K562 (cell line): Measurements from ENCODE around the gene PRDX3. TPM values are rescaled to one million over a fixed set of nuclear protein-coding genes. Genes with fewer than 3 reads are reported as not detected.

Source experiments
- RAD21 ChIP-seq, 2 experiments: fragments of 250-450 bp in 1 of 2; fragments of 450-650 bp in 1 of 2; sonication (Bioruptor Pico) in 1 of 2; formaldehyde crosslinking in 1 of 2; IDR thresholded peaks in 1 of 2; conservative IDR thresholded peaks in 1 of 2; 2 replicates each; pipeline versions ENCODE4 v1.4.0 to v1.8.0; 2020 to 2022; ENCODE audit warnings: mild to moderate bottlenecking in 2 of 2, moderate library complexity in 1 of 2
- polyA plus RNA-seq, 8 experiments: library from polyadenylated mRNA; depleted of rRNA in 4 of 8; stranded (reverse) in 5 of 8; unstranded in 3 of 8; fragments of >200 nt; fragmentation: Nextera tagmentation in 2 of 8; fragmentation: Illumina TruSeq in 1 of 8; extraction: Ambion mirVana in 2 of 8; extraction: Trizol in 1 of 8; gene quantifications; 2 replicates each; pipeline versions ENCODE4 v1.2.1 to v1.2.3, GENCODE V29; 2011 to 2014; ENCODE audit warnings: inconsistent platforms in 1 of 8, missing spikeins in 1 of 8
- total RNA-seq, 7 experiments: library from RNA; depleted of rRNA in 6 of 7; stranded (reverse); fragments of >200 nt in 6 of 7; fragmentation: Illumina TruSeq in 2 of 7; extraction: Trizol in 2 of 7; gene quantifications; 2 replicates each; pipeline versions ENCODE4 v1.2.1 to v1.2.3, GENCODE V29; 2011 to 2021; ENCODE audit warnings: low replicate concordance in 1 of 7
- TF ChIP-seq, protein P1 (sequence below), 3 experiments: IDR thresholded peaks in 2 of 3; conservative IDR thresholded peaks in 1 of 3; 2 replicates each; pipeline ENCODE4 v1.5.1; 2011 to 2012; ENCODE audit warnings: low read length in 3 of 3, mild to moderate bottlenecking in 3 of 3, control low read depth in 2 of 3, improper control_type of control experiment in 1 of 3, inconsistent platforms in 1 of 3, low read depth in 1 of 3, mixed read lengths in 1 of 3, moderate library complexity in 1 of 3; ENCODE audit not compliant: insufficient read depth in 2 of 3
- TF ChIP-seq, protein P2 (sequence below): sonication (generic); formaldehyde crosslinking; IDR thresholded peaks from 2 replicates; pipeline ENCODE4 v1.9.0; 2022; ENCODE audit warnings: mild to moderate bottlenecking, missing genetic modification reagents
- TF ChIP-seq, protein P3 (sequence below): sonication (generic); formaldehyde crosslinking; IDR thresholded peaks from 2 replicates; pipeline ENCODE4 v1.9.0; 2022; ENCODE audit warnings: mild to moderate bottlenecking, missing genetic modification reagents
- TF ChIP-seq, protein P4 (sequence below): fragments of 250-450 bp; sonication (Bioruptor Pico); IDR thresholded peaks from 2 replicates; pipeline ENCODE4 v1.5.0; 2021; ENCODE audit warnings: mild to moderate bottlenecking, moderate library complexity

Gene PRDX3
- total and polyA plus RNA-seq, 9 of the 15 experiments (the other 6 are each of a cell fraction or from before 2014, with no cell fraction given), result 122 to 994 (median 173) TPM

DNA sequence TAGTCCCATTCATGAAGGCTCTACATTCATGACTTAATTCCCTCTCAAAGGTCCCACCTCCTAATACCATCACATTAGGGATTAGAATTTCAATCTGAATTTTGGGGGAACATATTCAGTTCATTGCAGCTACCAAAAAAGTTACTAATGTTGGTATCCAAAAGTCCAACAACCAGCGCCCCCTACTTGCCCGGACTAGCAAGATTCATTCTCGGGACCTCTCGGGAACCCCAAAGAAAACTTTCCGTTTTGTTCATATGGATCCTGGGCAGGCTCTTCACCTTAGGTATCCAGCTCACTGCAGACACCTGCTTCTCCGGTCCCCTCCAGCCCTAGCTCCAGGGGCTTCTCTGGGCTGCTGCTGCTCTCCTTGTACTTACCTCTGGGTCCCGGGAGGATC is 19.8 kb upstream of the PRDX3 start (continued):
- TF ChIP-seq, protein P1, sequence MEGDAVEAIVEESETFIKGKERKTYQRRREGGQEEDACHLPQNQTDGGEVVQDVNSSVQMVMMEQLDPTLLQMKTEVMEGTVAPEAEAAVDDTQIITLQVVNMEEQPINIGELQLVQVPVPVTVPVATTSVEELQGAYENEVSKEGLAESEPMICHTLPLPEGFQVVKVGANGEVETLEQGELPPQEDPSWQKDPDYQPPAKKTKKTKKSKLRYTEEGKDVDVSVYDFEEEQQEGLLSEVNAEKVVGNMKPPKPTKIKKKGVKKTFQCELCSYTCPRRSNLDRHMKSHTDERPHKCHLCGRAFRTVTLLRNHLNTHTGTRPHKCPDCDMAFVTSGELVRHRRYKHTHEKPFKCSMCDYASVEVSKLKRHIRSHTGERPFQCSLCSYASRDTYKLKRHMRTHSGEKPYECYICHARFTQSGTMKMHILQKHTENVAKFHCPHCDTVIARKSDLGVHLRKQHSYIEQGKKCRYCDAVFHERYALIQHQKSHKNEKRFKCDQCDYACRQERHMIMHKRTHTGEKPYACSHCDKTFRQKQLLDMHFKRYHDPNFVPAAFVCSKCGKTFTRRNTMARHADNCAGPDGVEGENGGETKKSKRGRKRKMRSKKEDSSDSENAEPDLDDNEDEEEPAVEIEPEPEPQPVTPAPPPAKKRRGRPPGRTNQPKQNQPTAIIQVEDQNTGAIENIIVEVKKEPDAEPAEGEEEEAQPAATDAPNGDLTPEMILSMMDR (IDR thresholded peaks at IDR 0.05 in 2 of 3, conservative IDR thresholded peaks at IDR 0.05 in 1 of 3; ENCODE audit: insufficient read depth in 2 of 3, low read depth in 1 of 3, low read length in 3 of 3), result peak; percentile 57 to 68 (median 66)
- TF ChIP-seq RAD21 (CRISPR knock-in tag; conservative IDR thresholded peaks at IDR 0.05 in 1 of 2, IDR thresholded peaks at IDR 0.05 in 1 of 2), result peak; percentile 41 to 64; a peak in 3 of 4 replicates
- TF ChIP-seq, protein P2, sequence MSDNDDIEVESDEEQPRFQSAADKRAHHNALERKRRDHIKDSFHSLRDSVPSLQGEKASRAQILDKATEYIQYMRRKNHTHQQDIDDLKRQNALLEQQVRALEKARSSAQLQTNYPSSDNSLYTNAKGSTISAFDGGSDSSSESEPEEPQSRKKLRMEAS (CRISPR knock-in tag), result no peak
- TF ChIP-seq, protein P3, sequence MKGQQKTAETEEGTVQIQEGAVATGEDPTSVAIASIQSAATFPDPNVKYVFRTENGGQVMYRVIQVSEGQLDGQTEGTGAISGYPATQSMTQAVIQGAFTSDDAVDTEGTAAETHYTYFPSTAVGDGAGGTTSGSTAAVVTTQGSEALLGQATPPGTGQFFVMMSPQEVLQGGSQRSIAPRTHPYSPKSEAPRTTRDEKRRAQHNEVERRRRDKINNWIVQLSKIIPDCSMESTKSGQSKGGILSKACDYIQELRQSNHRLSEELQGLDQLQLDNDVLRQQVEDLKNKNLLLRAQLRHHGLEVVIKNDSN, result no peak
- TF ChIP-seq, protein P4, sequence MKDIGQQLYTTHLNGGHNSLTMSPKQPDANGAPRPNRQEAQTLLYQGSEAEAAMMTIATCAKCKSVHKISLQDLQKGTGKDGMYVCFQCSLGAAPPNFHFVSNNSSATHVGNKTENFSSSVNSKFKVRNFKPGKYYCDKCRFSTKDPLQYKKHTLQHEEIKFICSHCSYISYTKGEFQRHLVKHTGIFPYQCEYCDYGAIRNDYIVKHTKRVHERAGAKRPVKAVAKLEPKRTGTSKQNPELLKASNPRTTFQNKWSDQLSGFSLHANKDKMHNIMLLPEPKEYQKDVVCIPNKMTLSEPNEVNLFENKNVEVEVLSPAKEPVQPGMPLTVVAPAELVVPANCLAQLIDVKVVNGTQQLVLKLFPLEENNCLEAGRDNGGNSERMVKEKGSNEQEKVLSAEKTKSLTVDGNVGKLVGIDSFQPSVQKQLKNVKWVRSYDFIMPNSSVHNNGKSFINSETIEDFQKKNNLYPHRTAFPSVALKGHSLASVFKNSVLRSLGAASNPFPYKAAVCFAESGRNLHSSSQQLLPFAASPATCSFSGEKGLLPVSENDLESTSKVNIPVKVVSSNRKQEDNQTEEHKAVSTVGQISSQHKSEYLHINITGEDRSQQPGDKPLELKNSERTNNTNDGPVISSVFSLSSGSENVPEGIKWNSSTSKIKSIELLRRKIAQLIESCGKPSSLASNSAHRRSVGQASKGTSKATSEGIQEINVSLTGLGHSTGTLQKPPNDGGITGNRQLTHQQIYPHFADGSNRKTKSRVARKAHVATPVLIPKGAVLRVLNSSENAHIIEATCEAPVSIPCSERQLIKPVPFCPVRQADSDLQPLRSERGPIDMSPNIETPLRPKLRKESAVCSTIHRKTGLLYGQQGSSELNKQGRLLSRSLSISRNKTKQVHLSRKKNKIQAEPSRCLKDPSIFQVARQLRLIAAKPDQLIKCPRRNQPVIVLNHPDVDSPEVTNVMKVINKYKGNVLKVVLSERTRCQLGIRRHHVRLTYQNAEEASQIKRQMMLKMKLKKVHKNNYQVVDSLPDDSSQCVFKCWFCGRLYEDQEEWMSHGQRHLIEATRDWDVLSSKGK, result no peak
